GM23248 (cell line): Measurements from ENCODE around the gene NCAN. TPM values are rescaled to one million over a fixed set of nuclear protein-coding genes. Genes with fewer than 3 reads are reported as not detected.
A peak's percentile ranks its signal among the peaks of the same experiment; 100 is the strongest.

Experiments used
- DNase-seq: peaks from one replicate; pipeline ENCODE4 v3.0.0-alpha.2; 2015
- H2AFZ ChIP-seq: fragments of 200-600 bp; sonication (generic); 2 replicates; pipeline ENCODE4 v1.6.1; 2016; ENCODE audit warnings: antibody characterized with exemption
- H3F3A ChIP-seq: fragments of 200-600 bp; sonication (generic); 2 replicates; pipeline ENCODE4 v1.6.1; 2016; ENCODE audit warnings: mild to moderate bottlenecking, antibody characterized with exemption, mixed run types; ENCODE audit not compliant: insufficient read depth
- H3K27ac ChIP-seq: fragments of 200-600 bp; sonication (generic); 2 replicates; pipeline ENCODE4 v1.5.1; 2016; ENCODE audit warnings: mild to moderate bottlenecking
- H3K27me3 ChIP-seq: fragments of 200-600 bp; sonication (generic); replicated peaks from 2 replicates; pipeline ENCODE4 v1.6.1; 2016; ENCODE audit warnings: mild to moderate bottlenecking; ENCODE audit not compliant: insufficient read depth
- H3K36me3 ChIP-seq: fragments of 200-600 bp; sonication (generic); 2 replicates; pipeline ENCODE4 v1.6.1; 2016; ENCODE audit warnings: low read depth, mild to moderate bottlenecking
- H3K4me1 ChIP-seq: fragments of 200-600 bp; sonication (generic); 2 replicates; pipeline ENCODE4 v1.6.1; 2016; ENCODE audit warnings: mild to moderate bottlenecking; ENCODE audit not compliant: insufficient read depth
- H3K4me2 ChIP-seq: fragments of 200-600 bp; sonication (generic); one replicate; pipeline ENCODE4 v1.6.1; 2016; ENCODE audit warnings: mild to moderate bottlenecking; ENCODE audit not compliant: unreplicated experiment
- H3K4me3 ChIP-seq: fragments of 200-600 bp; sonication (generic); 2 replicates; pipeline ENCODE4 v1.5.1; 2016; ENCODE audit warnings: mild to moderate bottlenecking
- H3K79me2 ChIP-seq: fragments of 200-600 bp; sonication (generic); 2 replicates; pipeline ENCODE4 v1.6.1; 2016; ENCODE audit warnings: mild to moderate bottlenecking; ENCODE audit not compliant: insufficient read depth
- H3K9ac ChIP-seq: fragments of 200-600 bp; sonication (generic); 2 replicates; pipeline ENCODE4 v1.6.1; 2016; ENCODE audit warnings: mild to moderate bottlenecking
- H3K9me2 ChIP-seq: fragments of 200-600 bp; sonication (generic); 2 replicates; pipeline ENCODE4 v1.6.1; 2016; ENCODE audit warnings: mixed run types, mild to moderate bottlenecking, moderate library complexity; ENCODE audit not compliant: insufficient read depth
- H3K9me3 ChIP-seq: fragments of 200-600 bp; sonication (generic); one replicate; pipeline ENCODE4 v1.6.1; 2017; ENCODE audit warnings: low read depth
- H4K20me1 ChIP-seq: fragments of 200-600 bp; sonication (generic); 2 replicates; pipeline ENCODE4 v1.6.0; 2016; ENCODE audit not compliant: insufficient read depth
- EZH2 ChIP-seq: fragments of 200-600 bp; sonication (generic); IDR thresholded peaks from 2 replicates; pipeline ENCODE4 v1.6.1; 2018; ENCODE audit warnings: antibody characterized with exemption, mild to moderate bottlenecking; ENCODE audit not compliant: insufficient read depth, poor library complexity, severe bottlenecking
- EZH2phosphoT487 ChIP-seq: fragments of 200-600 bp; sonication (generic); IDR thresholded peaks from 2 replicates; pipeline ENCODE4 v1.6.1; 2018; ENCODE audit warnings: antibody characterized with exemption, moderate library complexity, mild to moderate bottlenecking, low read depth; ENCODE audit not compliant: insufficient read depth
- whole genome bisulfite sequencing, 2 experiments: methylation state at CpG; one replicate each; pipeline ENCODE4 v1.1.6; 2015 to 2017; ENCODE audit warnings: low lambda C conversion rate in 2 of 2, low coverage in 1 of 2; ENCODE audit errors: missing lambda C conversion rate in 2 of 2; 5-methylcytosine and 5-hydroxymethylcytosine counted together
- in situ Hi-C: fragments of 300-500 bp; cut with MboI; formaldehyde crosslinking; loops from 2 replicates; pipeline ENCODE4 v1.15.0; 2020
- polyA plus RNA-seq: library from polyadenylated mRNA; unstranded; fragments of >200 nt; fragmentation: Nextera tagmentation; extraction: Ambion mirVana; gene quantifications from 2 replicates; pipeline ENCODE4 v1.2.1, GENCODE V29; 2016
- total RNA-seq: library from RNA; depleted of rRNA; stranded (reverse); fragments of >200 nt; shearing (Covaris generic); gene quantifications from 2 replicates; pipeline ENCODE4 v1.2.3, GENCODE V29; 2014

NCAN gene
- total and polyA plus RNA-seq, 2 experiments from 2014 or later, result not detected

DNA sequence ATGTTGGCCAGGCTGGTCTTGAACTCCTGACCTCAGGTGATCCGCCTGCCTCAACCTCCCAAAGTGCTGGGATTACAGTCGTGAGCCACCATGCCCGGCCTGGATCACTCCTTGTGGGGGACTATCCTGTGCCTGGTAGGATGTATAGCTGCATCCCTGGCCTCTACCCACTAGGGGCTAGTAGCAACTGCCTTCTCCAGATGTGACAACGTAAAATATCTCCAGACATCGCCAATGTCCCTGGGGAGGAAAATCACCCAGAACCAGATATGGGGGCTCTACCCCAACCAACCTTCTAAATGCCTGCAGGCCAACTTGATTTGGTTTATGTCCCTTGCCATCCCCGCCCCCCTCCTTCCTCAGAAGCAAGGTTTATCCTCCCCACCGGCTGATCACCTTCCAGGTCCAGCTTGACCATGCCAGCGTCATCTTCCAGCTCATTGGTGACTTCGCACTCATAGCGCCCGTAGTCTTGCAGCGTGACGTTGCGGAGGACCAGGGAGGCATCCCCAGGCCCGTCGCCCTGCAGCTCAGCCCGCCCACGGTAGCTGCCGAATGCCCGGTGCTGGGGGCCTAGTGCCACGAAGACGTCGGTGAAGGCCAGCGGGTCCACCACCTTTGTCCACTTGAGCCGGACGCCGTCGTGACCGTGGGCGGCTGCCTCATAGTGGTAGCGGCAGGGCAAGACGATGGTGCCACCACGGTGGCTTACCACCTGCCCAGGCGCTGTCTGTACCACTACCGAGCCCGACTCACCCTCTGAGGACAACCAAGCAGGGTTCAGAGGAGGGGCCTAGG, 48.9 kb downstream of the NCAN start:
- no peaks in the 10 kb centered on the region for H3F3A ChIP-seq
- no peak overlapping the region for H3K4me2 ChIP-seq
- no peaks in the 10 kb centered on the region for H3K79me2 ChIP-seq
- no peaks in the 10 kb centered on the region for H3K4me1 ChIP-seq
- no peaks in the 10 kb centered on the region for H3K36me3 ChIP-seq
- peak; percentile 47 for TF ChIP-seq EZH2
- TF ChIP-seq EZH2phosphoT487, result no peak
- no peak overlapping the region for H2AFZ ChIP-seq
- in situ Hi-C loops, result no loop called here
- H3K27ac ChIP-seq, result no peak overlapping the region
- no peak overlapping the region for H3K4me3 ChIP-seq
- H3K9ac ChIP-seq, result no peak overlapping the region
- no peaks in the 10 kb centered on the region for H3K9me2 ChIP-seq
- H4K20me1 ChIP-seq, result no peaks in the 10 kb centered on the region
- DNase-seq, result no peak
- no peaks in the 10 kb centered on the region for H3K9me3 ChIP-seq
- 32 to 37% methylated on average over 34 to 36 of the region's 36 CpGs for WGBS, 2 experiments
- H3K27me3 ChIP-seq, result peaks cover 33% of the 10 kb centered on the region

DNA sequence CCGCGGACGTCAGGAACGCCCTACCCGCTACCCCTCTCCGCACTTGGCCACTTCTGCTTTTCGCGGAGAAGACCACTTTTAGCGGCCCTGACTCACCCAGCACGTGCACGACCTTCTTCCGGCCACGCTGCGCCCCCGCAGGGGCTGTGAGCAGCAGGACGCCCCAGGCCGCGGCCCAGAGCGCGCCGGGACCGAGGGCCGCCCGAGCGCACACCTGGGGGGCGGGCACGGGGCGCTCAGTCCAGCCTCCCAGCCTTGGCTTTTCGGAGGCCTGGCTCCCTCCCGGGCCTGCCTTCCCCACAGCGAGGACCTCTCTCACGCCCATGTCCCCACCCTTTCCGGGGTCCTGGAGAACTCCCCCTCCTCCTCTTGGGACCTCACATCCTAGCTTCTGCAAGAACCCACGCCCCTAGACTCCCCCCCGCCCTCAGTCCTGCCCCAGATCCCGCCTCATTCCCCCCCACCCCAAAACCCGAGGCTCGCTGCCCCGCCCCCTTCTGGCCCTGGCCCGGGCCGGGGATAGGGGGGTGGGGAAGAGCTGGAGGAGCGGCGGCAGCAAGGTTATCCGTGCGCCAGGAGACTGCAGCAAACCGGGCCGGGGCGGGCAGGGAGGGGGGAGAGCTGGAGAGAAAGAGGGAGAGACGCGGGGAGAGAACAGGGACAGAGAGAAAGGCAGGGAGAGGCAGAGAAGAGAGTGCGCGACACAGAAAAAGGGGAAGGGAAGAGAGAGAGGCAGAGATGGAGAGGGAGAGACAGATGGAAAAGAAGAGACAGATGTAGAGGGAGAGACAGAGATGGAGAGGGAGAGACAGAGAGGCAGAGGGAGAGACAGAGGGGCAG, 49.8 kb downstream of the NCAN start:
- Histone ChIP-seq H2AFZ (no peak overlapping the region), H3K4me1 (no peaks in the 10 kb centered on the region), H3K9me3 (no peaks in the 10 kb centered on the region), H3F3A (no peaks in the 10 kb centered on the region), H3K36me3 (no peaks in the 10 kb centered on the region), H3K27me3 (peaks cover 27% of the 10 kb centered on the region), H3K9me2 (no peaks in the 10 kb centered on the region), H3K4me3 (no peak overlapping the region), H3K79me2 (no peaks in the 10 kb centered on the region), H3K9ac (no peak overlapping the region), H3K4me2 (no peak overlapping the region), H4K20me1 (no peaks in the 10 kb centered on the region), H3K27ac (no peak overlapping the region)
- DNase-seq, result peak; percentile 12
- no peak for TF ChIP-seq EZH2
- in situ Hi-C loops, result no loop called here
- 2% methylated on average over 19 to 50 of the region's 52 CpGs for WGBS, 2 experiments

DNA sequence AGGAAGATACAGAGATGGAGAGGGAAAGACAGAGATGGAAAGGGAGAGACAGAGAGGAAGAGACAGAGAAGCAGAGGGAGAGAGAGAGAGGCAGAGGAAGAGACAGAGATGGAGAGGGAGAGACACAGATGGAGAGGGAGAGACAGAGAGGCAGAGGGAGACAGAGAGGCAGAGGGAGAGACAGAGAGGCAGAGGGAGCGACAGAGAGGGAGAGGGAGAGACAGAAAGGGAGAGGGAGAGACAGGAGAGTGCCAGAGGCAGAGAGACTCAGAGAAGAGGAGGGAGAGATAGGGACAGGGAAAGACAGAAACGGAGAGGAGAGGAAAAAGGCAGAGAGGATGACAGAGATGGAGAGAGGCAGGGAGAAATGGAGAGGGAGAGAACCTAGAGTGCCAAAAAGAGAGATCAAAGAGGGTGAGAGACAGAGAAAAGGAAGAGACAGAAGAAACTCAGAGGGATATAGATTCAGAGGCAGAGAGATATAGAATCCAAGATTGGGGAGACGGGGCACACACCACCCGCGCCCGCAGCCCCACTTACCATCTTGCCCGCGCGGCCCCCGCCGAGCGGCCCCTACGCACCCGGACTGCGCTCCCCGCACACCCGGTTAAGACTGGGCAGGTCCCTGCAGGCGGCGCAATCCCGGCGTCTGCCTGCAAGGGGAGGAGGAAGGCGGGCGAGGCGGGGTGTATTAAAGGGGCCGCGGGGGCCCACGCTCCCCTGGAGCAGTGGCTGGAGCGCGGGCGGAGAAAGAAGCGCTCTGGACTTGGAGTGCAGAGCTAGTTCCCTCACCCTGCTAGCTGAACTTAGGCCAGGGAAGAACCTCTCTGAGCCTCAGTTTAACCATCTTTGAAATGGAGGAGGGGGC, 50.7 kb downstream of the NCAN start:
- in situ Hi-C loops, result no loop called here
- Histone ChIP-seq H3F3A (no peaks in the 10 kb centered on the region), H3K9me2 (no peaks in the 10 kb centered on the region), H3K36me3 (no peaks in the 10 kb centered on the region), H3K4me2 (no peak overlapping the region), H3K27ac (no peak overlapping the region), H3K9me3 (no peaks in the 10 kb centered on the region), H4K20me1 (no peaks in the 10 kb centered on the region), H3K27me3 (peaks cover 23% of the 10 kb centered on the region), H3K4me3 (no peak overlapping the region), H2AFZ (no peak overlapping the region), H3K79me2 (no peaks in the 10 kb centered on the region), H3K9ac (no peak overlapping the region), H3K4me1 (no peaks in the 10 kb centered on the region)
- peak; percentile 14 for DNase-seq
- TF ChIP-seq EZH2 (peak; percentile 82), EZH2phosphoT487 (0 out of 2 replicates have a peak, but pooled peaks have one; percentile 56)
- WGBS, 2 experiments, result 0 to 1% methylated on average over 8 to 31 of the region's 31 CpGs

DNA sequence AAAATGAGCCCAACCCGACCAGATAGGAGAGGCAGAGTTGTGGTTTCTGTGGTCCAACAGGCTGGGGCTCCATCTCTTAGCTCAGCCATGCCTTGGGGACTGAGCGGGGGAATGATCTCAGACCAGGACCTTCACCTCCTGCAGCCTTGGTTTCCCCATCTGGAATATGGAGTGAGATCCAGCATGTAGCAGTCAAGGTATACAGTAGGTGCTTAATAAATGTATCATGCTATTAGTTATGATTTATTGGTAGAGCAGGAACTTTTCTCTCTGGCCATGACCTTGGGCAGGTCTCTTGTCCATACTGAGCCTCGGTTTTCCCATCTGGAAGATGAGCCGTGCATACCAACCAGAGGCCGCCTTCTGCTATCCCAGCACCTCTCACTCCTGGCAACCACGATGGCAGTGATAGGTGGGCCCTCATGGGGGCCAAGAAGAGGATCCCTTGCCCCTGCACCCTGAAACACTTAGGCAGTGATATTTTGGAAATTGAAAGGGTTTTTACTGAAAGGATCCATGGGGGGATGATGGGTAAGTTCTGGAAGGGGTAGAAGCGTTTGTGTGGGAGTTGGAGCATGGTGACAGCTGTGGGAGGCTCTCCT, 52.2 kb downstream of the NCAN start:
- Histone ChIP-seq H3K27ac (no peak overlapping the region), H3K4me3 (no peak overlapping the region), H3K9me3 (no peaks in the 10 kb centered on the region), H3K9ac (no peak overlapping the region), H3K36me3 (no peaks in the 10 kb centered on the region), H3K4me1 (no peaks in the 10 kb centered on the region), H3K4me2 (no peak overlapping the region), H3K9me2 (no peaks in the 10 kb centered on the region), H3K79me2 (no peaks in the 10 kb centered on the region), H2AFZ (no peak overlapping the region), H3F3A (no peaks in the 10 kb centered on the region), H3K27me3 (peaks cover 23% of the 10 kb centered on the region), H4K20me1 (no peaks in the 10 kb centered on the region)
- 71 to 78% methylated on average over 7 of the region's 7 CpGs for WGBS, 2 experiments
- in situ Hi-C loops, result no loop called here
- TF ChIP-seq EZH2 (no peak), EZH2phosphoT487 (no peak)
- no peak for DNase-seq
